AG04449 (cell line): ENCODE results near the gene PDSS2.

ENCODE experiments used
- CTCF ChIA-PET: fragments of 350-600 bp; formaldehyde crosslinking; extraction: SDS; loops from one replicate; lab custom pipeline; 2021; ENCODE audit warnings: antibody characterized with exemption; lab: Yijun Ruan, JAX
- POLR2A ChIA-PET: fragments of 400-600, 350-600 bp; formaldehyde crosslinking; extraction: SDS; loops from one replicate; lab custom pipeline; 2020; ENCODE audit warnings: antibody characterized with exemption, inconsistent platforms; lab: Yijun Ruan, JAX
- DNase-seq: peaks from one replicate; pipeline ENCODE4 v3.0.0-alpha.2; 2010; ENCODE audit warnings: low read depth, low spot score
- H3K4me3 ChIP-seq: 2 replicates; pipeline ENCODE4 v1.5.1; 2011; ENCODE audit warnings: low read depth, mild to moderate bottlenecking, control low read depth, low read length
- CTCF ChIP-seq: IDR thresholded peaks from one replicate; pipeline ENCODE4 v1.5.1; 2011; ENCODE audit warnings: mild to moderate bottlenecking, moderate library complexity, low read length, control low read depth, inconsistent platforms; ENCODE audit not compliant: insufficient read depth; ENCODE audit errors: missing control alignments

PDSS2 gene

GRCh38 chr6:107361753-107362604 lies 97.4 kb downstream of the PDSS2 start:
- DNase-seq, result peak; percentile 19
- POLR2A ChIA-PET, result no interaction called here
- CTCF ChIA-PET, result interaction anchor here (1.2 to 1.6 kb wide), 2 partner anchors 10 to 44 kb away, joined by 3 to 5 read pairs; no protein-coding TSS in a partner anchor
- TF ChIP-seq CTCF, result no peak
- no peak overlapping the region for H3K4me3 ChIP-seq

GRCh38 chr6:107360476-107360875 lies 98.9 kb downstream of the PDSS2 start:
- H3K4me3 ChIP-seq, result no peak overlapping the region
- no peak for TF ChIP-seq CTCF
- ChIA-PET POLR2A (no interaction called here), CTCF (interaction anchor here (0.7 kb wide), 1 partner anchor 19 kb away, joined by 3 read pairs; no protein-coding TSS in a partner anchor)
- no peak for DNase-seq

GRCh38 chr6:107357842-107358241 lies 101.5 kb downstream of the PDSS2 start:
- ChIA-PET CTCF (no interaction called here), POLR2A (no interaction called here)
- TF ChIP-seq CTCF, result no peak
- DNase-seq, result no peak
- no peak overlapping the region for H3K4me3 ChIP-seq

- no peak for DNase-seq
- H3K4me3 ChIP-seq, result no peak overlapping the region
- ChIA-PET POLR2A (no interaction called here), CTCF (no interaction called here)
- TF ChIP-seq CTCF, result no peak
Measured at GRCh38 chr6:107357031-107357430, 102.3 kb downstream of the PDSS2 start.

- no peak overlapping the region for H3K4me3 ChIP-seq
- CTCF ChIA-PET, result interaction anchor here (1.3 kb wide), 1 partner anchor 10 kb away, joined by 4 read pairs; no protein-coding TSS in a partner anchor
- TF ChIP-seq CTCF, result no peak
- DNase-seq, result no peak
- POLR2A ChIA-PET, result no interaction called here
Measured at GRCh38 chr6:107355659-107356058, 103.7 kb downstream of the PDSS2 start.

GRCh38 chr6:107354451-107354850 lies 104.9 kb downstream of the PDSS2 start:
- CTCF ChIA-PET, result interaction anchor here (0.5 kb wide), 1 partner anchor 85 kb away, joined by 3 read pairs; no protein-coding TSS in a partner anchor
- DNase-seq, result no peak
- H3K4me3 ChIP-seq, result no peak overlapping the region
- TF ChIP-seq CTCF, result no peak
- POLR2A ChIA-PET, result no interaction called here
